GM23338 (cell line): ENCODE data around the gene TTLL9.

ENCODE experiments used
- POLR2AphosphoS5 ChIP-seq: IDR thresholded peaks from 2 replicates; pipeline ENCODE4 v1.6.1; 2016; ENCODE audit warnings: antibody characterized with exemption, low read depth
- TF ChIP-seq, protein P1 (sequence below), 2 experiments: fragments of 200-600 bp in 1 of 2; sonication (generic) in 1 of 2; conservative IDR thresholded peaks; 2 replicates each; pipeline versions ENCODE4 v1.5.1 to v1.6.1; 2016 to 2017; ENCODE audit warnings: antibody characterized with exemption in 2 of 2, low read depth in 2 of 2, mild to moderate bottlenecking in 2 of 2, moderate library complexity in 1 of 2

DNA sequence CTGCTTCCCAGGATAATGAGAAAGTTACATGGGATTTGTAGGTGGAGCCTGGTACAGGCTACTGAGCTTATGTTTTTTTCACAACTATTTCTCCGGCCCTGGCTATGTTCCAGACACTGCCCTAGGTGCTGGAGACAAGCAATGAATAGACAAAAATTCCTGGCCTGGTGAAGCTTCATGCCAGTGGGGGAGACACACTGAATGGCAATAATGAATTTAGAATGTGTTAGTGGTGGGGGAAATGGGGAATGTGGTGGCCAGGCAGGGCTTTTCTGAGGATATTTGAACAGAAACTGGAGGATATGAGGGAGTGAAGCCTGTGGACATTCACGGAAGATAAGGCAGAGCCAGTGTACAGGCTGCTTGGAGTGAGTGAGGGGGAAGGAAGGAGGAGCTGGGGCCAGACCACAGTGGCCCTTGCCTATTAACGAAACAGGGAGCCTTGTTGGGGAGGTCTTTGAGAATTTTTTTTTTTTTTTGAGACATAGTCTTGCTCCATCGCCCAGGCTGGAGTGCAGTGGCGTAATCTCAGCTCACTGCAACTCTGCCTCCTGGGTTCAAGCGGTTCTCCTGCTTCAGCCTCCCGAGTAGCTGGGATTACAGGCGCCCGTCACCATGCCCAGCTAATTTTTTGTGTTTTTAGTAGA, 31.7 kb upstream of the TTLL9 start:
- TF ChIP-seq POLR2AphosphoS5, result no peak
- TF ChIP-seq, protein P1, sequence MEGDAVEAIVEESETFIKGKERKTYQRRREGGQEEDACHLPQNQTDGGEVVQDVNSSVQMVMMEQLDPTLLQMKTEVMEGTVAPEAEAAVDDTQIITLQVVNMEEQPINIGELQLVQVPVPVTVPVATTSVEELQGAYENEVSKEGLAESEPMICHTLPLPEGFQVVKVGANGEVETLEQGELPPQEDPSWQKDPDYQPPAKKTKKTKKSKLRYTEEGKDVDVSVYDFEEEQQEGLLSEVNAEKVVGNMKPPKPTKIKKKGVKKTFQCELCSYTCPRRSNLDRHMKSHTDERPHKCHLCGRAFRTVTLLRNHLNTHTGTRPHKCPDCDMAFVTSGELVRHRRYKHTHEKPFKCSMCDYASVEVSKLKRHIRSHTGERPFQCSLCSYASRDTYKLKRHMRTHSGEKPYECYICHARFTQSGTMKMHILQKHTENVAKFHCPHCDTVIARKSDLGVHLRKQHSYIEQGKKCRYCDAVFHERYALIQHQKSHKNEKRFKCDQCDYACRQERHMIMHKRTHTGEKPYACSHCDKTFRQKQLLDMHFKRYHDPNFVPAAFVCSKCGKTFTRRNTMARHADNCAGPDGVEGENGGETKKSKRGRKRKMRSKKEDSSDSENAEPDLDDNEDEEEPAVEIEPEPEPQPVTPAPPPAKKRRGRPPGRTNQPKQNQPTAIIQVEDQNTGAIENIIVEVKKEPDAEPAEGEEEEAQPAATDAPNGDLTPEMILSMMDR (conservative IDR thresholded peaks at IDR 0.05; ENCODE audit: low read depth in 2 of 2), result no peak
